Measurements from ENCODE around the gene TRPC4. TPM values are rescaled to one million over a fixed set of nuclear protein-coding genes. Genes with fewer than 3 reads are reported as not detected.
A peak's percentile ranks its signal among the peaks of the same experiment; 100 is the strongest.

The TRPC4 gene
- total and polyA plus RNA-seq, 2 donors (not counting 1 experiment from before 2014, with no cell fraction given), result 1.7 to 30.7 TPM

- no peaks in the 10 kb centered on the region for H3K36me3 ChIP-seq (ENCODE audit: control insufficient read depth, insufficient read depth, low read length)
- H3K27me3 ChIP-seq (ENCODE audit: control insufficient read depth, insufficient read depth, low read length), result no peaks in the 10 kb centered on the region
- H3K4me1 ChIP-seq (ENCODE audit: control insufficient read depth, extremely low read depth, insufficient read depth, low read length), result no peaks in the 10 kb centered on the region
- H3K27ac ChIP-seq (ENCODE audit: insufficient read depth, low read length), result no peak overlapping the region
- no peaks in the 10 kb centered on the region for H3K9me3 ChIP-seq (ENCODE audit: control insufficient read depth, insufficient read depth, low read depth, low read length)
- H4K20me1 ChIP-seq (ENCODE audit: control insufficient read depth, extremely low read depth, insufficient read depth, low read length), result no peaks in the 10 kb centered on the region
- TF ChIP-seq EZH2 (IDR thresholded peaks at IDR 0.05; ENCODE audit: low read length, missing control alignments) (no peak), CTCF (conservative IDR thresholded peaks at IDR 0.05 in 1 of 2, IDR thresholded peaks at IDR 0.05 in 1 of 2; ENCODE audit: low read depth in 1 of 2, low read length in 2 of 2) (no peak)
- no peak overlapping the region for H2AFZ ChIP-seq (ENCODE audit: low read length)
- H3K4me2 ChIP-seq (ENCODE audit: extremely low read depth, insufficient read depth, low read length), result no peak overlapping the region
- no peak overlapping the region for H3K4me3 ChIP-seq (replicated peaks in 1 of 4; ENCODE audit: control extremely low read depth in 1 of 4, insufficient read depth in 1 of 4, low read depth in 3 of 4, low read length in 4 of 4)
- H3K79me2 ChIP-seq (ENCODE audit: control insufficient read depth, insufficient read depth, low read length), result no peaks in the 10 kb centered on the region
- no peak for DNase-seq (ENCODE audit: low read depth in 2 of 2)
- H3K9ac ChIP-seq (ENCODE audit: insufficient read depth, low read length), result no peak overlapping the region
These were observed 118.5 kb downstream of the TRPC4 start for GRCh38 chr13:37751025-37751424.

GRCh38 chr13:37748913-37749312 lies 120.7 kb downstream of the TRPC4 start:
- TF ChIP-seq CTCF (conservative IDR thresholded peaks at IDR 0.05 in 1 of 2, IDR thresholded peaks at IDR 0.05 in 1 of 2; ENCODE audit: low read depth in 1 of 2, low read length in 2 of 2) (no peak), EZH2 (IDR thresholded peaks at IDR 0.05; ENCODE audit: low read length, missing control alignments) (no peak)
- Histone ChIP-seq H3K4me1 (ENCODE audit: control insufficient read depth, extremely low read depth, insufficient read depth, low read length) (no peaks in the 10 kb centered on the region), H4K20me1 (ENCODE audit: control insufficient read depth, extremely low read depth, insufficient read depth, low read length) (peaks cover 2% of the 10 kb centered on the region), H3K4me2 (ENCODE audit: extremely low read depth, insufficient read depth, low read length) (no peak overlapping the region), H2AFZ (ENCODE audit: low read length) (no peak overlapping the region), H3K4me3 (replicated peaks in 1 of 4; ENCODE audit: control extremely low read depth in 1 of 4, insufficient read depth in 1 of 4, low read depth in 3 of 4, low read length in 4 of 4) (no peak overlapping the region), H3K79me2 (ENCODE audit: control insufficient read depth, insufficient read depth, low read length) (no peaks in the 10 kb centered on the region), H3K27me3 (ENCODE audit: control insufficient read depth, insufficient read depth, low read length) (no peaks in the 10 kb centered on the region), H3K9me3 (ENCODE audit: control insufficient read depth, insufficient read depth, low read depth, low read length) (no peaks in the 10 kb centered on the region), H3K9ac (ENCODE audit: insufficient read depth, low read length) (no peak overlapping the region), H3K36me3 (ENCODE audit: control insufficient read depth, insufficient read depth, low read length) (no peaks in the 10 kb centered on the region), H3K27ac (ENCODE audit: insufficient read depth, low read length) (no peak overlapping the region)
- no peak for DNase-seq (ENCODE audit: low read depth in 2 of 2)

GRCh38 chr13:37747071-37747612 lies 122.4 kb downstream of the TRPC4 start:
- Histone ChIP-seq H3K9ac (ENCODE audit: insufficient read depth, low read length) (no peak overlapping the region), H3K4me3 (replicated peaks in 1 of 4; ENCODE audit: control extremely low read depth in 1 of 4, insufficient read depth in 1 of 4, low read depth in 3 of 4, low read length in 4 of 4) (no peak overlapping the region), H3K27ac (ENCODE audit: insufficient read depth, low read length) (no peak overlapping the region), H3K27me3 (ENCODE audit: control insufficient read depth, insufficient read depth, low read length) (no peaks in the 10 kb centered on the region), H3K79me2 (ENCODE audit: control insufficient read depth, insufficient read depth, low read length) (no peaks in the 10 kb centered on the region), H3K9me3 (ENCODE audit: control insufficient read depth, insufficient read depth, low read depth, low read length) (no peaks in the 10 kb centered on the region), H2AFZ (ENCODE audit: low read length) (no peak overlapping the region), H3K4me1 (ENCODE audit: control insufficient read depth, extremely low read depth, insufficient read depth, low read length) (no peaks in the 10 kb centered on the region), H3K36me3 (ENCODE audit: control insufficient read depth, insufficient read depth, low read length) (no peaks in the 10 kb centered on the region), H3K4me2 (ENCODE audit: extremely low read depth, insufficient read depth, low read length) (no peak overlapping the region), H4K20me1 (ENCODE audit: control insufficient read depth, extremely low read depth, insufficient read depth, low read length) (peaks cover 2% of the 10 kb centered on the region)
- peak; percentile 87 to 91 for DNase-seq (ENCODE audit: low read depth in 2 of 2)
- TF ChIP-seq CTCF (conservative IDR thresholded peaks at IDR 0.05 in 1 of 2, IDR thresholded peaks at IDR 0.05 in 1 of 2; ENCODE audit: low read depth in 1 of 2, low read length in 2 of 2), result no peak
- TF ChIP-seq EZH2 (IDR thresholded peaks at IDR 0.05; ENCODE audit: low read length, missing control alignments), result no peak

All from fibroblast of lung (primary cell).